ENCODE data around the gene PGGHG.

DNA sequence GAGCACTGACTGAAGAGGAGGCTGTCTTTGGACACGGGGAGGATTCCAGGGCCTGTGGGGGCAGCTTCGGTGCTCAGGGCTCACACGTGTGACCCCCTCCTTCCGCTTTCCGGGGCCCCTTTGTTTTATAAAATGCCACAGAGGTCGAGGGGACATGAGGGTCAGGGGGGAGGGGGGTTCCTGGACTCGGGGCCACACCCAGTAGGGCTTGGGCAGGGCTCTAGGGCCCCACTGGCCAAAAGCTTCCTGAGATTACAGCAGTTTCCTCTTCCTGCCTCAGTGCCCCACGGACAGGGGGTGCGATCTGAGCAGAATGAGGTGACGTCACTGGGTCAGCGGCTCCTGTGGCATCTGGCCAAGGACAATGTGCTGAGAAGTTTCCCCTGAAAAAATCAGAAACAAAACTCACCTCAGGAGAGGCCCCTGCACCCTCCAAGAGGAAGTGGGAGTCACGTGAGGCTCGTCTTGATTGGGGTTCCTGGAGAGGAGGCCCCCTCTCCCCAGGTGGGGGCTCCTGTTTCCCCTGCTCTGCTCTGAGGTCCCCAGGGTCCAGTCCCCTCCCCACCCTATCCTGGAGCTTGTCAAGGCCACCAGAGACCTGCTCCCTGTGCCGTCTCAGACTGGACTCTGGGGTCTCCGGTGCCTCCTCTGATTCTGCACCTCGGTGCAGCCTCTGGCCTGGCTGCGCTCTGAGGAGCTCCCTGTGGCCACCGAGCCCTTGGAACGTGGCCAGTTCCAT, 38.1 kb downstream of the PGGHG start:
- TF ChIP-seq ZNF274 (IDR thresholded peaks at IDR 0.05; ENCODE audit: insufficient read depth, insufficient read length): no peak
- TF ChIP-seq, protein P1, sequence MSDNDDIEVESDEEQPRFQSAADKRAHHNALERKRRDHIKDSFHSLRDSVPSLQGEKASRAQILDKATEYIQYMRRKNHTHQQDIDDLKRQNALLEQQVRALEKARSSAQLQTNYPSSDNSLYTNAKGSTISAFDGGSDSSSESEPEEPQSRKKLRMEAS (IDR thresholded peaks at IDR 0.05; ENCODE audit: low read depth, low read length): peak; percentile 87
- TF ChIP-seq, protein P2, sequence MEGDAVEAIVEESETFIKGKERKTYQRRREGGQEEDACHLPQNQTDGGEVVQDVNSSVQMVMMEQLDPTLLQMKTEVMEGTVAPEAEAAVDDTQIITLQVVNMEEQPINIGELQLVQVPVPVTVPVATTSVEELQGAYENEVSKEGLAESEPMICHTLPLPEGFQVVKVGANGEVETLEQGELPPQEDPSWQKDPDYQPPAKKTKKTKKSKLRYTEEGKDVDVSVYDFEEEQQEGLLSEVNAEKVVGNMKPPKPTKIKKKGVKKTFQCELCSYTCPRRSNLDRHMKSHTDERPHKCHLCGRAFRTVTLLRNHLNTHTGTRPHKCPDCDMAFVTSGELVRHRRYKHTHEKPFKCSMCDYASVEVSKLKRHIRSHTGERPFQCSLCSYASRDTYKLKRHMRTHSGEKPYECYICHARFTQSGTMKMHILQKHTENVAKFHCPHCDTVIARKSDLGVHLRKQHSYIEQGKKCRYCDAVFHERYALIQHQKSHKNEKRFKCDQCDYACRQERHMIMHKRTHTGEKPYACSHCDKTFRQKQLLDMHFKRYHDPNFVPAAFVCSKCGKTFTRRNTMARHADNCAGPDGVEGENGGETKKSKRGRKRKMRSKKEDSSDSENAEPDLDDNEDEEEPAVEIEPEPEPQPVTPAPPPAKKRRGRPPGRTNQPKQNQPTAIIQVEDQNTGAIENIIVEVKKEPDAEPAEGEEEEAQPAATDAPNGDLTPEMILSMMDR (IDR thresholded peaks at IDR 0.05 in 2 of 3, conservative IDR thresholded peaks at IDR 0.05 in 1 of 3; ENCODE audit: control insufficient read depth in 2 of 3, extremely low read depth in 1 of 3, insufficient read depth in 1 of 3, low read depth in 3 of 3, low read length in 3 of 3): no peak

Measured in GM12878 (cell line).